Activated naive CD4-positive, alpha-beta T cell treated with anti-CD3 and anti-CD28 coated beads, Interleukin-2, amount 50 U/mL, for 16 hours (primary cell): ENCODE data around the gene LEFTY1.
"Not testable (repeated sequence)": the region's sequence is repeated elsewhere in the genome, so short reads cannot be mapped to it uniquely, and the experiment has no call there.

Experiments used
- DNase-seq: peaks from one replicate; pipeline ENCODE4 v3.0.0-alpha.2; 2020

Gene LEFTY1

GRCh38 chr1:225847610-225848009 lies 41.3 kb downstream of the LEFTY1 start:
- no peak for DNase-seq

- no peak for DNase-seq
These were observed 42.3 kb downstream of the LEFTY1 start for GRCh38 chr1:225846331-225847310.

- peak; percentile 44 for DNase-seq
These were observed 43.2 kb downstream of the LEFTY1 start for GRCh38 chr1:225845571-225846259.

- no peak for DNase-seq
These were observed 43.8 kb downstream of the LEFTY1 start for GRCh38 chr1:225845097-225845496.

GRCh38 chr1:225844236-225845061 lies 44.5 kb downstream of the LEFTY1 start:
- no peak for DNase-seq

GRCh38 chr1:225843426-225843795 lies 45.5 kb downstream of the LEFTY1 start:
- DNase-seq = no peak

GRCh38 chr1:225842788-225843425 lies 46.0 kb downstream of the LEFTY1 start:
- no peak for DNase-seq

- no peak for DNase-seq
These were observed 46.9 kb downstream of the LEFTY1 start for GRCh38 chr1:225842074-225842473.

GRCh38 chr1:225840713-225841112 lies 48.2 kb downstream of the LEFTY1 start:
- no peak for DNase-seq

- DNase-seq = no peak
These were observed 48.7 kb downstream of the LEFTY1 start for GRCh38 chr1:225840223-225840610.

- no peak for DNase-seq
These were observed 50.2 kb downstream of the LEFTY1 start for GRCh38 chr1:225838793-225839192.

- DNase-seq = not testable (repeated sequence)
These were observed 52.6 kb downstream of the LEFTY1 start for GRCh38 chr1:225836296-225836695.
